A549 (cell line): ENCODE results near the gene CFAP157. TPM values are rescaled to one million over a fixed set of nuclear protein-coding genes. Genes with fewer than 3 reads are reported as not detected.

Experiments
- ATAC-seq, 2 experiments: fragments of 200-7000 bp in 1 of 2; fragments of >200 bp in 1 of 2; cut with Nextera tagmentation in 1 of 2; cut with Tn5 transposase in 1 of 2; 3 replicates each; pipeline versions ENCODE4 v1.8.0 to v1.9.1; 2018 to 2020; ENCODE audit warnings: mild to moderate bottlenecking in 1 of 2, moderate library complexity in 1 of 2
- CTCF ChIA-PET: fragments of 300-600 bp; sonication (Branson Sonifier 250); formaldehyde crosslinking; extraction: SDS; loops from one replicate; lab custom pipeline; 2021; ENCODE audit warnings: antibody characterized with exemption, inconsistent platforms; lab: Yijun Ruan, JAX
- POLR2A ChIA-PET: fragments of 350-600 bp; formaldehyde crosslinking; extraction: SDS; loops from one replicate; lab custom pipeline; 2021; ENCODE audit warnings: antibody characterized with exemption, inconsistent platforms; lab: Yijun Ruan, JAX
- DNase-seq, 2 experiments: peaks; one replicate each; pipeline versions ENCODE4 v3.0.0 to v3.0.0-alpha.2; 2011 to 2016; ENCODE audit warnings: low read depth in 1 of 2, low spot score in 1 of 2
- FAIRE-seq: peaks from 2 replicates; lab custom pipeline; 2011; peaks lifted over from hg19 to GRCh38; lab: Jason Lieb, UNC
- H3K27ac ChIP-seq, 2 experiments: fragments of >200 bp; sonication (Bioruptor Twin); formaldehyde crosslinking; 3 replicates each; pipeline ENCODE4 v1.5.1; 2016 to 2017
- H3K4me1 ChIP-seq: fragments of >200 bp; sonication (Bioruptor Twin); formaldehyde crosslinking; 3 replicates; pipeline ENCODE4 v1.6.1; 2016
- H3K4me2 ChIP-seq: fragments of >200 bp; sonication (Bioruptor Twin); formaldehyde crosslinking; 3 replicates; pipeline ENCODE4 v1.6.1; 2016
- H3K4me3 ChIP-seq: fragments of >200 bp; sonication (Bioruptor Twin); formaldehyde crosslinking; 3 replicates; pipeline ENCODE4 v1.5.1; 2016
- H3K9me3 ChIP-seq: fragments of >200 bp; sonication (Bioruptor Twin); formaldehyde crosslinking; 3 replicates; pipeline ENCODE4 v1.6.1; 2016
- CBX2 ChIP-seq: fragments of 200-600 bp; sonication (generic); IDR thresholded peaks from 2 replicates; pipeline ENCODE4 v1.6.1; 2016; ENCODE audit warnings: low read depth, mild to moderate bottlenecking, borderline replicate concordance
- CEBPB ChIP-seq, 2 experiments: fragments of >200 bp in 1 of 2; sonication (Bioruptor Twin) in 1 of 2; formaldehyde crosslinking in 1 of 2; IDR thresholded peaks; 2 replicates each; pipeline ENCODE4 v1.6.1; 2012 to 2016
- CHD4 ChIP-seq: fragments of 200-600 bp; sonication (generic); IDR thresholded peaks from 2 replicates; pipeline ENCODE4 v1.6.1; 2016; ENCODE audit warnings: antibody characterized with exemption, mild to moderate bottlenecking, borderline replicate concordance
- E2F6 ChIP-seq: IDR thresholded peaks from 2 replicates; pipeline ENCODE4 v1.6.1; 2012; ENCODE audit warnings: low read depth, borderline replicate concordance
- EHMT2 ChIP-seq: fragments of 200-600 bp; sonication (generic); IDR thresholded peaks from 2 replicates; pipeline ENCODE4 v1.6.1; 2016; ENCODE audit warnings: antibody characterized with exemption, low read depth, mild to moderate bottlenecking, moderate library complexity
- FOSB ChIP-seq: fragments of 250-450 bp; sonication (Bioruptor Pico); IDR thresholded peaks from 2 replicates; pipeline ENCODE4 v1.5.0; 2020; ENCODE audit warnings: mild to moderate bottlenecking, moderate library complexity
- FOSL2 ChIP-seq, 2 experiments: fragments of 450-650 bp in 1 of 2; fragments of >200 bp in 1 of 2; sonication (Bioruptor Twin) in 1 of 2; formaldehyde crosslinking; IDR thresholded peaks; 2 replicates each; pipeline versions ENCODE4 v1.5.0 to v1.6.1; 2016 to 2020; ENCODE audit warnings: mild to moderate bottlenecking in 1 of 2, moderate library complexity in 1 of 2
- FOXS1 ChIP-seq: fragments of 250-450 bp; sonication (Bioruptor Pico); IDR thresholded peaks from 2 replicates; pipeline ENCODE4 v1.5.0; 2020; ENCODE audit warnings: mild to moderate bottlenecking, moderate library complexity
- GATA3 ChIP-seq: IDR thresholded peaks from 2 replicates; pipeline ENCODE4 v1.6.1; 2012; ENCODE audit warnings: borderline replicate concordance
- HMGXB4 ChIP-seq: fragments of 250-450 bp; sonication (Bioruptor Pico); IDR thresholded peaks from 2 replicates; pipeline ENCODE4 v1.5.0; 2021; ENCODE audit warnings: mild to moderate bottlenecking, moderate library complexity, borderline replicate concordance
- HOXA7 ChIP-seq: fragments of 250-450 bp; sonication (Bioruptor Pico); IDR thresholded peaks from 2 replicates; pipeline ENCODE4 v1.5.0; 2020; ENCODE audit warnings: mild to moderate bottlenecking, moderate library complexity
- HOXB13 ChIP-seq: fragments of 250-450 bp; sonication (Bioruptor Pico); IDR thresholded peaks from 2 replicates; pipeline ENCODE4 v1.5.0; 2020; ENCODE audit warnings: low read depth, mild to moderate bottlenecking, moderate library complexity
- HOXB5 ChIP-seq: fragments of 250-450 bp; sonication (Bioruptor Pico); IDR thresholded peaks from 2 replicates; pipeline ENCODE4 v1.5.0; 2020; ENCODE audit warnings: mild to moderate bottlenecking, moderate library complexity
- KDM1A ChIP-seq: fragments of 200-600 bp; sonication (generic); IDR thresholded peaks from 2 replicates; pipeline ENCODE4 v1.6.1; 2016; ENCODE audit warnings: low read depth, mild to moderate bottlenecking
- MAZ ChIP-seq: fragments of 150-350 bp; IDR thresholded peaks from 2 replicates; pipeline ENCODE4 v1.6.1; 2014; ENCODE audit warnings: antibody characterized with exemption, low read depth, low read length, borderline replicate concordance
- NFE2L2 ChIP-seq: fragments of 150-350 bp; conservative IDR thresholded peaks from 2 replicates; pipeline ENCODE4 v1.6.1; 2014; ENCODE audit warnings: low read length
- NR3C1 ChIP-seq: fragments of >200 bp; sonication (Bioruptor Twin); formaldehyde crosslinking; IDR thresholded peaks from 3 replicates; pipeline ENCODE4 v1.6.1; 2017
- PBX3 ChIP-seq: IDR thresholded peaks from 2 replicates; pipeline ENCODE4 v1.6.1; 2012
- POLR2A ChIP-seq: IDR thresholded peaks from 2 replicates; pipeline ENCODE4 v1.6.1; 2012; ENCODE audit warnings: mild to moderate bottlenecking, low read length
- POLR2AphosphoS2 ChIP-seq: conservative IDR thresholded peaks from 2 replicates; pipeline ENCODE4 v1.6.1; 2012; ENCODE audit warnings: low read length, improper control_type of control experiment, inconsistent platforms
- RCOR1 ChIP-seq: fragments of 150-350 bp; IDR thresholded peaks from 2 replicates; pipeline ENCODE4 v1.6.1; 2014; ENCODE audit warnings: antibody characterized with exemption, low read length, low read depth
- RNF2 ChIP-seq: fragments of 200-600 bp; sonication (generic); IDR thresholded peaks from 2 replicates; pipeline ENCODE4 v1.6.1; 2016; ENCODE audit warnings: low read depth, mild to moderate bottlenecking, antibody characterized with exemption, moderate library complexity, borderline replicate concordance
- SMC3 ChIP-seq: fragments of >200 bp; sonication (Bioruptor Twin); formaldehyde crosslinking; IDR thresholded peaks from 3 replicates; pipeline ENCODE4 v1.6.1; 2018; ENCODE audit warnings: inconsistent platforms
- SREBF2 ChIP-seq: fragments of 450-650 bp; IDR thresholded peaks from 2 replicates; pipeline ENCODE4 v1.6.1; 2014; ENCODE audit warnings: mild to moderate bottlenecking, moderate library complexity
- TP53 ChIP-seq: fragments of 250-450 bp; sonication (Bioruptor Pico); IDR thresholded peaks from 2 replicates; pipeline ENCODE4 v1.5.0; 2021; ENCODE audit warnings: mild to moderate bottlenecking, moderate library complexity
- ZNF302 ChIP-seq: fragments of 250-450 bp; sonication (Bioruptor Pico); IDR thresholded peaks from 2 replicates; pipeline ENCODE4 v1.9.0; 2021; ENCODE audit warnings: inconsistent platforms, mild to moderate bottlenecking, moderate library complexity
- ZSCAN20 ChIP-seq: fragments of 250-450 bp; sonication (Bioruptor Pico); IDR thresholded peaks from 2 replicates; pipeline ENCODE4 v1.8.0; 2022; ENCODE audit warnings: mild to moderate bottlenecking, moderate library complexity
- whole genome bisulfite sequencing: methylation state at CpG from one replicate; pipeline ENCODE4 v1.1.6; 2017; ENCODE audit errors: missing lambda C conversion rate; 5-methylcytosine and 5-hydroxymethylcytosine counted together
- polyA plus RNA-seq, 4 experiments: library from polyadenylated mRNA; depleted of rRNA in 3 of 4; stranded (reverse); fragments of >200 nt; fragmentation: RNase III in 1 of 4; extraction: RNeasy Plus Mini Kit Qiagen cat#74134 plus additional on column Dnase treatment in 1 of 4; gene quantifications; 2 replicates in 3 of 4; 3 replicates in 1 of 4; pipeline ENCODE4 v1.2.3, GENCODE V29; 2011 to 2017

CFAP157 gene
- polyA plus RNA-seq, 2 of the 4 experiments (the other 2 are of a cell fraction), result 0.04 TPM

- 54% methylated on average over 2 of the region's 2 CpGs for WGBS
- DNase-seq (no peak), ATAC-seq (no peak), FAIRE-seq (no peak)
- Histone ChIP-seq H3K27ac (no peak overlapping the region), H3K4me2 (no peak overlapping the region), H3K4me3 (no peak overlapping the region), H3K4me1 (peaks cover 2% of the 10 kb centered on the region; the same call in 2 of the 3 replicates), H3K9me3 (no peaks in the 10 kb centered on the region)
- TF ChIP-seq RCOR1 (no peak), NR3C1 (no peak), CHD4 (no peak), CEBPB (IDR thresholded peaks at IDR 0.05) (no peak), NFE2L2 (no peak), TP53 (CRISPR knock-in tag) (no peak)
- POLR2A ChIA-PET, result no interaction called here
- CTCF ChIA-PET, result interaction anchor here (1.0 to 3.2 kb wide), 4 partner anchors 49 to 242 kb away, joined by 3 to 12 read pairs (median 4); partner anchors contain the start of gene TOR2A
These were observed 27.3 kb upstream of the CFAP157 start for GRCh38 chr9:127679506-127679905.

GRCh38 chr9:127680226-127680625 lies 26.6 kb upstream of the CFAP157 start:
- H3K4me3 ChIP-seq, result no peak overlapping the region
- POLR2A ChIA-PET, result no interaction called here
- TF ChIP-seq TP53 (CRISPR knock-in tag) (no peak), HOXB13 (CRISPR knock-in tag) (no peak), SMC3 (no peak), FOXS1 (CRISPR knock-in tag) (no peak), EHMT2 (no peak), HOXA7 (CRISPR knock-in tag) (no peak), POLR2AphosphoS2 (no peak), KDM1A (no peak), GATA3 (no peak), FOSL2 (IDR thresholded peaks at IDR 0.05) (no peak), FOSL2 (CRISPR knock-in tag; IDR thresholded peaks at IDR 0.05) (no peak), E2F6 (no peak), NFE2L2 (no peak)
- TF ChIP-seq, all 56 proteins: peak for 0
- Histone ChIP-seq H3K4me2 (no peak overlapping the region), H3K27ac (no peak overlapping the region), H3K9me3 (no peaks in the 10 kb centered on the region), H3K4me1 (peaks cover 5% of the 10 kb centered on the region; the same call in 2 of the 3 replicates)
- DNase-seq (no peak), FAIRE-seq (no peak), ATAC-seq (no peak)
- CTCF ChIA-PET, result interaction anchor here (0.6 to 3.2 kb wide), 7 partner anchors 13 to 329 kb away, joined by 3 to 12 read pairs (median 3); partner anchors contain the start of gene TOR2A
- WGBS, result 86% methylated on average over 11 of the region's 11 CpGs

GRCh38 chr9:127680846-127681245 lies 25.9 kb upstream of the CFAP157 start:
- H3K4me2 ChIP-seq, result no peak overlapping the region
- no peaks in the 10 kb centered on the region for H3K9me3 ChIP-seq
- no peak for FAIRE-seq
- 90% methylated on average over 9 of the region's 9 CpGs for WGBS
- no peak for ATAC-seq
- no peak for TF ChIP-seq HOXB5 (CRISPR knock-in tag)
- TF ChIP-seq HOXB13 (CRISPR knock-in tag), result no peak
- no peak for TF ChIP-seq PBX3
- TF ChIP-seq SREBF2, result no peak
- TF ChIP-seq HMGXB4 (CRISPR knock-in tag), result no peak
- no peak for TF ChIP-seq NFE2L2
- no peak for TF ChIP-seq RNF2
- TF ChIP-seq ZNF302 (CRISPR knock-in tag), result no peak
- no peak for TF ChIP-seq POLR2A
- no peak for TF ChIP-seq CBX2
- TF ChIP-seq GATA3, result no peak
- TF ChIP-seq MAZ, result no peak
- no peak for TF ChIP-seq ZSCAN20 (CRISPR knock-in tag)
- no peak for TF ChIP-seq FOSB (CRISPR knock-in tag)
- POLR2A ChIA-PET, result no interaction called here
- CTCF ChIA-PET, result interaction anchor here (0.6 to 3.2 kb wide), 8 partner anchors 14 to 330 kb away, joined by 3 to 12 read pairs (median 3); partner anchors contain the start of gene TOR2A
- H3K4me3 ChIP-seq, result no peak overlapping the region
- peaks cover 5% of the 10 kb centered on the region; the same call in 2 of the 3 replicates for H3K4me1 ChIP-seq
- no peak for DNase-seq
- no peak overlapping the region for H3K27ac ChIP-seq
